Measurements from ENCODE around the gene ZC2HC1B.

The ZC2HC1B gene

GRCh38 chr6:143974089-143974488 is 109.8 kb downstream of the ZC2HC1B start:
- TF ChIP-seq CTCF (IDR thresholded peaks at IDR 0.05; ENCODE audit: unreplicated experiment in 3 of 3): no peak
- Mint-ChIP-seq H3K4me1 (peaks cover 57% of the 10 kb centered on the region), H3K9me3 (no peaks in the 10 kb centered on the region), H3K36me3 (ENCODE audit: low read depth) (no peaks in the 10 kb centered on the region), H3K4me3 (no peak overlapping the region), H3K27me3 (ENCODE audit: low read depth) (no peaks in the 10 kb centered on the region), H3K27ac (peak overlapping the region in 2 of 3 experiments; percentile 77 to 87)

GRCh38 chr6:143976806-143977349 is 112.6 kb downstream of the ZC2HC1B start:
- H3K4me1 Mint-ChIP-seq: peaks cover 30% of the 10 kb centered on the region
- H3K36me3 Mint-ChIP-seq (ENCODE audit: low read depth): no peaks in the 10 kb centered on the region
- H3K9me3 Mint-ChIP-seq: no peaks in the 10 kb centered on the region
- H3K4me3 Mint-ChIP-seq: no peak overlapping the region
- H3K27ac Mint-ChIP-seq: peak overlapping the region in 1 of 3 experiments; percentile 8
- no peak for TF ChIP-seq CTCF (IDR thresholded peaks at IDR 0.05; ENCODE audit: unreplicated experiment in 3 of 3)
- no peaks in the 10 kb centered on the region for H3K27me3 Mint-ChIP-seq (ENCODE audit: low read depth)

- no peaks in the 10 kb centered on the region for H3K27me3 Mint-ChIP-seq (ENCODE audit: low read depth)
Observed at GRCh38 chr6:143980921-143981320, 116.6 kb downstream of the ZC2HC1B start.

GRCh38 chr6:143982968-143983367 is 118.7 kb downstream of the ZC2HC1B start:
- no peaks in the 10 kb centered on the region for H3K9me3 Mint-ChIP-seq
- no peak overlapping the region for H3K27ac Mint-ChIP-seq
- no peak overlapping the region for H3K4me3 Mint-ChIP-seq
- TF ChIP-seq CTCF (IDR thresholded peaks at IDR 0.05; ENCODE audit: unreplicated experiment in 3 of 3): no peak
- H3K36me3 Mint-ChIP-seq (ENCODE audit: low read depth): no peaks in the 10 kb centered on the region
- no peaks in the 10 kb centered on the region for H3K27me3 Mint-ChIP-seq (ENCODE audit: low read depth)
- no peaks in the 10 kb centered on the region for H3K4me1 Mint-ChIP-seq

More at GRCh38 chr6:143980921-143981320, 116.6 kb downstream of the ZC2HC1B start:
- no peak for TF ChIP-seq CTCF (IDR thresholded peaks at IDR 0.05; ENCODE audit: unreplicated experiment in 3 of 3)
- Mint-ChIP-seq H3K27ac (no peak overlapping the region), H3K9me3 (no peaks in the 10 kb centered on the region), H3K36me3 (ENCODE audit: low read depth) (no peaks in the 10 kb centered on the region), H3K4me3 (no peak overlapping the region), H3K4me1 (no peaks in the 10 kb centered on the region)

- H3K9me3 Mint-ChIP-seq: peaks cover 9% of the 10 kb centered on the region
- no peaks in the 10 kb centered on the region for H3K27me3 Mint-ChIP-seq (ENCODE audit: low read depth)
- TF ChIP-seq CTCF (IDR thresholded peaks at IDR 0.05; ENCODE audit: unreplicated experiment in 3 of 3): no peak
- no peak overlapping the region for H3K4me3 Mint-ChIP-seq
- H3K36me3 Mint-ChIP-seq (ENCODE audit: low read depth): peaks cover 7% of the 10 kb centered on the region
- peak overlapping the region in 1 of 3 experiments; percentile 5 for H3K27ac Mint-ChIP-seq
- H3K4me1 Mint-ChIP-seq: no peaks in the 10 kb centered on the region
Observed at GRCh38 chr6:143984666-143985065, 120.4 kb downstream of the ZC2HC1B start.

GRCh38 chr6:143986463-143987065 is 122.3 kb downstream of the ZC2HC1B start:
- peaks cover 15% of the 10 kb centered on the region for H3K36me3 Mint-ChIP-seq (ENCODE audit: low read depth)
- H3K27ac Mint-ChIP-seq: no peak overlapping the region
- TF ChIP-seq CTCF (IDR thresholded peaks at IDR 0.05; ENCODE audit: unreplicated experiment in 3 of 3): no peak
- H3K9me3 Mint-ChIP-seq: peaks cover 14% of the 10 kb centered on the region
- H3K4me1 Mint-ChIP-seq: no peaks in the 10 kb centered on the region
- no peaks in the 10 kb centered on the region for H3K27me3 Mint-ChIP-seq (ENCODE audit: low read depth)
- H3K4me3 Mint-ChIP-seq: no peak overlapping the region
